Measurements from ENCODE around the gene IER2.

IER2 gene

DNA sequence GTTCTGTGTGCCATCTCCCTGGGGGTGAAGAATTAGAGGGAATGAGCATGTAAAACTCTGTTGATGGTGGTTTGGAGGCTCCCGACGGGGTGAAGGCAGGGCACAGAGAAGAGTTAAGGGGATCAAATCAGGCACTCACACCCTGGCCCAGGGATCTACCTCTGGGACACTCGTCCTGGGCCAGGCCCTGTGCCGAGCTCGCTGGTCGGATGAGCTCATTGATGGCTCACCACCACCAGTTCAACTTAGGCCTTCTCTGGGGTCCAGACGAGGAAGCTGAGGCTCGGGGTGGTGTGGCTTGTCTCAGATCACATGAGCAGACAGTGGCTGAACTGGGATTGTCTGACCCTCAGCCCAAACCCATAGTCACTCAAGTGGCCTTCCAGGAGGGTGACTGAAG is 30.6 kb upstream of the IER2 start:
- DNase-seq, result no peak

DNA sequence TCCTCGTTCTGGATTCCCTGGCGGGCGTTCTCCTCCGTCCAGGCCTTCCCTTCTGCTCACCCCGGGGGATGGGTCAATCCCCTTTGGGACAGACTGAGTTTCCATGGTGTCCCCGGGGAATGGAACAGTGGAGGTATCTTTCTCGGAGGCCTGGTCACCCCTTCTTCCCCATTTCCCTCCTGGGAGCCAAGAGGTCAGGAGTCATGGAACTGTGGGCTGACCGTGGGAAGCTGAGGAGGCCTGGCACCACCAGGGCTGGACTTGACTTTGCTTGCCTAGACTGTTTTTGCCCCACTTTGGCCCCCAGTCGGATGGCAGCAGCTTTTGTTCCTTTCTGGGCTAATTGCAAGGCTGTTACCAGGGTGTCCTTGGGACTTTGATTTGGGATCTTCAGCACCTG is 30.2 kb upstream of the IER2 start:
- no peak for DNase-seq

DNA sequence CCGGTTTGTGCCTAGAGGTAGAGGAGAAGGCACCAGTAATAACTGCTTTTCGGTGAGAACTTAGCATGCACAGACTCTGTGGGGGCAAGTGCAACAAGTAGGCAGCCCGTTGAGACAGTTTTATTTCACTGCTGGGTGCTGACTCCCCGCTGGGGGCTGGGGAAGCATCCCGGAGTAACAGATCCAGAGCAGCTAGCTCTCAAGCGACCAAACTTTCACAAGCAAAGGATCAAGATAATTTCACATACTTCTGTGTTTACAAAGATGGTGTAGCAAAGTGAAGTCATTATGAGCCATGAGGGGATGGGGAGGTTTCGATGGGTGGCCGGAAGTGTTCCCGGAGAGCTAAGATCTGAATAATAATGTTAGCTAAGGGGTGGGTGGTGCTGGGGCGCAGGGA is 29.4 kb upstream of the IER2 start:
- no peak for DNase-seq

DNA sequence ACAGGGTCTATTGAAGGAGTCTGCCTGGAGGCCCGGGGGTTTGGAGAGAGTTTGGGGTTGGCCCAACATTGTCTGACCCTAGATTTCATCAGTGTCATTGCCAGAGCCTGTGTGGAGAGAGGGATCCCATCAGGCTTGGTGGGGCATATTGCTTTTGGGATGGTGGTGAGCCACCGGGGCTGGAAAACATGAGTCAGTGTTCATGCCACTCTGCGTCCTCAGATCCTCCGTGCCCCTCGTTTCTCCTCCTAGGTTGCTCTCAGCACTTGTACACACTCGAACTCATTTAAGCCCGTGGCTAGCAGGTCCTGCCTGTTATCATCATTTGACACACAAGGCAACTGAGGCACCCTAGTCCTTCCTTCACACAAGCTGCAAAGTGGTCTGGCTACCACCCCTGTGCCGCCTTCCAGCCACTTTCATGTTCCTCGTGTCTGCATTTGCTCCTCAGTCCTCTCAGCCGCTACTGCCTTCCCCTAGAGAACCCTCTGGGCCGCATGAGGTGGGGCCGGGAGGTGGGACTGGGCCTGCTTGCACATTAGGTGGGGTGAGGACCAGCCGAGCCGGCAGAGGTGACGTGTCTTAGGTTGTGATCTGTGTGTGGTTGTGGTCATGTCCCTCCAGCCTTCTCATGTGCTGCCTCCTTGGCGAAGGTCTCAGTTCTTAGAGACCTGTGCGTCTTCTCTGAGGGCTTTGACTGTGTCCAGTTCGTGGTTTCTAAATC is 28.5 kb upstream of the IER2 start:
- DNase-seq, result no peak

DNA sequence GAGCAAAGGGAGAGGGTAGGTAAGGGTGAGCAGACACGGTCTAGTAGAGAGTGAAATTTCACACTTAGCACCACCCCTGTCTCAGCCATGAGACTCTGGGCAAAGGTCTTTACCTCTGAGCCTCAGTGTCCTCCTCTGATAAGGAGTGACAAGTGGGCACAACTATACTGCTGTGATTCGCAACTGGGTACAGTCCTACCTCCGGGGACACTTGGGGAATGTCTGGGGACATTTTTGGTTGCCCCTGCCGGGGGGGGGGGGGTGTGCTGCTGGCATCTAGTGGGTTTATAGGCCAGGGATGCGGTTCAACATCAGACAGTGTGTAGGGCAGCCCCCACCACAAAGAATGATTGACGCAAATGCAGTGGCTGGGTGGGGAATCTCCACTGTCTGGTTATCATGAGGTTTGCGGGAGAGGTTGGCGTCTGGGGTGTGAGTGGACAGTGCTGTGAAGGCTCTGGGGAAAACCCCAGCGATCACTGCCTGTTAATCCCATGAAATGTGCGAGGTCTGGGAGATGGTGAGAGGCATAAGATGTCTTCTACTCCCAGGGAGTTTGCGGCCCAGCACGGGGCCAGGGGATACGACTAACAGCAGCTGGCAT is 27.8 kb upstream of the IER2 start:
- DNase-seq, result no peak

DNA sequence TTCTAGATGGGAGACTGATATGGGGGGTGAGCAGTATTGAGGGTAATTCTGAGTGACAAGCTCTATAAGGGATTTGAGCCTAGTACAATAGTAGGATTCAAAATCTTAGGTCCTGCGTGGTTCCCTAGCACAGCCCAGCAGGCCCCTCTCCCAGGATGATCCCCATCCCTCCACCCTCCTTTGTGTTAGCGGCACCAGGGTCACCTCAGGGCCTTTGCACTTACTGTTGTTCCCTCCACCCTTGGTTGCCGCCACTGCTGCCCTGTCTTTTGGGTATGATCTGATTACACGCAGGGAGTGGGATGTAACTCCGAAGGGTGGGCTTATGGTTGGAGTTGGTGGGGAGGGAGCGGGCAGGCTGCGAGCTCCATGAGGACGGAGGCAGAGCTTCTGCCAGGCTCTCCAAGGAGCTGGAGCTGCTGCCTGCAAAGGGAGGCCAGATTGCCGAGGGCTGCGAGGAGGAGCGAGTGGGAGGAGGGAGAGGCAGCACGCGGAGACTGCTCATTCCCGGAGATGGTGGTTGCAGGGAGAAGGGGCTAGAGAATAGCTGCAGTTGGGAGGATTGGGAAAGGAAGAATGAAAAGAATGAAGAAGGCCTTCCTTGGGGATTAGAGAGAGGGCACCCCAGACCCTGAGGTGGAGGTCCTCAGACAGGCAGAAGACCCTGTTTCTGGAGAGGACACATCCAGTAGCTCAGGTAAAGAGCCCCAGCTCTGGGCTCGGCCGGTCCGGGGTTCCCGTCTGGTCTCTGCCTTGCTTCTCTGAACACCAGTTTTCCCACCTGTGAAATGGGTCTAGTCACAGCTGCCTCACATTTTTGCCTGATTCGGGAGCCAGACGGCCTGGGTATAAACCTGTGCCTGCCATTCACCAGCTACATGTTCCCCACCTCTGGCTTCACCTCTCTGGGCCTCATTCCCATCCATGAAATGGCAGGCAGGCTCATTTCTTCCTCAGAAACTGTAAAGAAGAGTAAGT is 26.9 kb upstream of the IER2 start:
- DNase-seq, result no peak

DNA sequence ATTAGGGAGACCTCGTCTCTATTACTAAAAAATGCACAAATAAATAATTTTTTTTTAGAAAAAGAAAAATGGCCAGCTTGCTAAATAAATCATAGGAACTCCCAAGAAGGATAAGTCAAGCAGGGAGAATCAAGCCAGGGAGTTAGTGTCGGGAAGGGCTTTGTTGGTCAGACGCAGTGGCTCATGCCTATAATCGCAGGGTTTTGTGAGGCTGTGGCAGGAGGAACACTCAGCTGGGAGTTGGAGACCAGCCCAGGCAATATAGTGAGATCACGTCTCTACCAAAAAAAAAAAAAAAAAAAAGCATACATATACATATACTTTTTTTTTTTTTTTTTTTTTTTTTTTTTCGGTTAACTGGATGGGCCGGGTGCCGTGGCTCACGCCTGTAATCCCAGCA is 23.2 kb upstream of the IER2 start:
- DNase-seq, result no peak

DNA sequence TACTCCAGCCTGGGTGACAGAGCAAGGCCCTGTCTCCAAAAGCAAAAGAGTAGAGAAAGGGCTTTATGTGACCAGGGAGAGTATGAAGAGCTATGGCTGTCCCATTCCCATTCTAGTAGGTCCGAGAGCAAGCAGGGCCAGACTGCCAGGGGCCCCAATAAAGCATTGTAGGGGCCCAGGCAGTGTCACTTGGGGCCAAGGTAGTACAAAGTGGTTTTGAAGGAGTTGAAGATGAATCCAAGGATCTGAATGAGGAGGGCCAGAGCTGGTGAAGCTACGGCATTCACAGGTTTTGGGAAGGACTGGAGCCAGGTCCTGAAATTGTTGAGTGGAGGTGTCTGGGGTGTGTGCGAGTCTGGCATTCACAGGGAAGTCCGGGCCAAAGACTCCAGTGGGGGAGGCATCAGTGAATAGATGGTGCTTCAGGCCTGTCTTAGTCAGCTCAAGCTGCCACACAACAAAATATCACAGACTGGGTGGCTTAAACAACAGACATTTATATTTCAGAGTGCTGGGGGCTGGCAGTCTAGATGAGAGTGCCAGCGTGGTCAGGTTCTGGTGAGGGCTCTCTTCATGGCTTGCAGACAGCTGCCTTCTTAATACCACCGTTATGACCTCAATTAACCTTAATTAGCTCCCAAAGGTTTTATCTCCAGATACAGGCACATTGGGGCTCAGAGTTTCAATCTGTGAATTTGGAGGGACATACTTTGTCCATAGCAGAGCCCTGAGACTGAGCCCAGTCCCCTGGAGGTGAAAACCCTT is 22.2 kb upstream of the IER2 start:
- no peak for DNase-seq

DNA sequence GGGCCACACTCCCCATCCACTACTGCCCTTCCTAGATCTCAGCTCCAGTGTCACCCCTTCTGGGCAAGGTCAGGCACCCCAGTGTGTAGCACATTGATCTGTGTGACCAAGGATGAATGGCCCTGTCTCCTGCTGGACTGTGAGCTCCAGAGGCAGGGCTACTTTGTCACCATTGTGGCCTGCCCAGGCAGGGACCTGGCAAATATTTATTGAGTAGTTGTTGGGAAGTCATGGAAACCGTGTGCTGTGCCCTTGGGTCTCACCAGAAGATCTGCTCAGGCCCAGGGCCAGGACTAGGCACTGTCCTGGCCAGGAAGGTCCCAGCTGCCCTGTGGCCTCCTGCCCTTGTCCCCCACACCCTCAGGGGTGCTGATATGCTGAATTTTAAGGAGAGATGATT is 21.6 kb upstream of the IER2 start:
- DNase-seq, result no peak

DNA sequence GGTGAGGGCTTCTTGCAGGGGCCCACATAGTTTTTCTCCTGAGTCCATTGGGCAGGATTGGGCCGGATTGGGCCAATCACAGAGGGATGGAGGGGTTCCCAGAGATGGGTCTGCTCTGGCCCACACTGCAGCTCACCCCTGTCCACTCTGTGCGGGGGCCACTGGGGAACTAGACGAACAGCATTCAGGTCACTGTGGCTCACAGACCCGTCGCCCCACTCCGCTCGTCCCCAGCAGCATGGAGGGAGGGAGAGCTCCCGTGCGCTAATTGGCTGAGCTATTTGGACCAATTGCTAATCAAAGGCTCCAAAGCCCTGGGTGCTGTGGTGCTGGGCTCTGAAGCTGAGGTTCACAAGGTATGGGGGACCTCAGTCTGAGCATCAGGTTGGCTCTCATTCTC is 20.8 kb upstream of the IER2 start:
- no peak for DNase-seq

DNA sequence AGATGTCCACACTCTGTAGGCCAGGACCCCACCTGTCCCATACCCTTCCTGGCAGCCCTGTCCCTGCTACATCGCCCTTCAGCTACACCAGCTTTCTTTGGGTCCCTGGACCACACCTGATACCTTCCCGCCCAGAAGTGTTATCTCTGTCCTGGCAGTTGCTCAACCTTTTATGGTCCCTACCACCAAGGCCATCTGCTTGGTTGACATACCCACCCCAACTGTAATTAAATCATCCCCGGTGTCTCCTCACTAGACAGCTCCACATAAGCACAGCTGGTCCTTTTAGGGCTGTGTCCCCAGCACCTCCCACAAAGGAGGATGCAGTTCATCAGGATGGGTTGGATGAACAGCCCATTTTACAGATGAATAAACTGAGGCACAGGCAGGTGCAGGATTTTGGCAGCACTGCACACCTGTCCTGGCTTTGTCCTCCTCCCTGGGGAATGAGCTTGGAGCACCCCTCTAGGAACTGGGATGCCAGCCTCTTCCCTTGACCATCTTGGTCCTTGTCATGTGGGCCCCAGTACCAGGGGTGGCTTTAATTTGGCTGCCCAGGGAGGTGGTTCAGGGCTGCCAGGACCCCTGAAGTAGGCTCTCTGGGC is 19.2 kb upstream of the IER2 start:
- DNase-seq, result no peak

DNA sequence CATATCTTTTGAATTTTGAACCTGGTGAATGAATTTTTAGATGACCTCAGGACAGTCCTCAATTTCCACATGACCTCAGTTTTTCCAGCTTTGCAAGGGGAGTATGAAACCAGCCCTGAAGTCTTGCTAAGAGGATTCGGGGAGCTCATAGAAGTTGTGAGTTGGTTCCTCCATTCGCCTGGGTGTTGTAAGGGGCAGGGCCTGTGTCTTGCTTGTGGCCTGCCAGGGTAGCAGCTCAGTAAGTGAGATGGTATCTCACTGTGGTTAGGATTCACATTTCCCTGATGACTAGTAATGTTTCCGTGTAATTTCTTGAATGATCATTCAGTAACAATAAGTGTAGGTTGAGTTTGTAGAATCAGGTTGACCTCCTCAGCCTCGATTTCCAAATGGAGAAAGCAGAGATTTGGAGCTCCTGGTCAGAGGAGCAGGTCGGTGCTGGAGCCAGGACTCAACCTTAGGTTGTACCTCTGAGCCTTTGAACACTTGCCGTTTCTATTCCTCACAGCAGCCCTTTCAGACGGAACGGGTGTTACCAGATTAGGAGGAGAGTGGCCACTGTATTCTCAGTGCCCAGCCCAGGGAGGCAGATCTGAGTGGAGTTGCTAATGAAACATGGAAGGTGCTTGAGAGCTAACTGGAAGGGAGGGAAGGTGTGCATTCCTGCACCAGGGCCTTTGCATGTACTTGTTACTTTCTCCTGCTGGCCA is 17.6 kb upstream of the IER2 start:
- DNase-seq, result no peak

DNA sequence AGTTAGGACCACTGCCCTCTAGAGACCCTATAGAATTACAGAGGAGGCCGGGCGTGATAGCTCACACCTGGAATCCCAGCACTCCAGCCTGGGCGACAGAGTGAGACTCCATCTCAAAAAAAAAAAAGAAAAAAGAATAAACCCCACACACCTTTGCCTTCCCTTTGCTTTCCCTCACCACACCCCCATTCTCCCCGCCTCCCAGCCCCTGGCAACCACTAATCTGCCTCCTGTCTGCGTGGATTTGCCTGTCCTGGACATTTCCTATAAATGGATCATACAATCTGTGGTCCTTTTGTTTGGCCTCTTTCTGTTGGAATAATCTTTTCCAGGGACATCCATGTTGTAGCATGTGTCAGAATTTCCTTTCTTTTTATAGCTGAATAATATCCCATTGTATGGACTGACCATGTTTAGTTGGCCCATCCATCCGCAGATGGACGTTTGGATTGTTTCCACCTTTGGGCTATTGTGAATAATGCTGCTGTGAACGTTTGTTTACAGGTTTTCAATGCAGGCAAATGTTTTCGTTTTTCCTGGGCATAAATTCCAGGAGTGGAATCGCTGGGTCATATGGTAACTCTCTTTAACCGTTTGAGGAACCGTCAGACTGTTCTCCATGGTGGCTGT is 16.9 kb upstream of the IER2 start:
- no peak for DNase-seq

DNA sequence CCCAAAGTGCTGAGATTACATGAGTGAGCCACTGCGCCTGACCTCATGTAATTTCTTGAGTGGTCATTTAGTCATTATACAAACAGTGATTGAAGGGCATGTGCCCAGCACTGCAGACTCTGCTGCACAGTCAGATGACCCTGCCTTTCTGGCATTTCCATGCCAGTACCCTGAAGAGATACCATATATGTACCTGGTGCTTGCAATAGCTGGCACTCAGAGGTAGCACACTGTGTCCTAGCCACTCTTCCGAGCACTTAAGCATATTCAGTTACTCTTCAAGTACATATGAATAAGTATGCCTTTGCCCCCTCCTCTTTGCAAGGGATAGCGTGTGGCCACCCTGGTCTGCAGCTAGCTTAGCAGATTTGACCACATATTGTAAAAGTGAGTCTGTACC is 15.6 kb upstream of the IER2 start:
- no peak for DNase-seq

DNA sequence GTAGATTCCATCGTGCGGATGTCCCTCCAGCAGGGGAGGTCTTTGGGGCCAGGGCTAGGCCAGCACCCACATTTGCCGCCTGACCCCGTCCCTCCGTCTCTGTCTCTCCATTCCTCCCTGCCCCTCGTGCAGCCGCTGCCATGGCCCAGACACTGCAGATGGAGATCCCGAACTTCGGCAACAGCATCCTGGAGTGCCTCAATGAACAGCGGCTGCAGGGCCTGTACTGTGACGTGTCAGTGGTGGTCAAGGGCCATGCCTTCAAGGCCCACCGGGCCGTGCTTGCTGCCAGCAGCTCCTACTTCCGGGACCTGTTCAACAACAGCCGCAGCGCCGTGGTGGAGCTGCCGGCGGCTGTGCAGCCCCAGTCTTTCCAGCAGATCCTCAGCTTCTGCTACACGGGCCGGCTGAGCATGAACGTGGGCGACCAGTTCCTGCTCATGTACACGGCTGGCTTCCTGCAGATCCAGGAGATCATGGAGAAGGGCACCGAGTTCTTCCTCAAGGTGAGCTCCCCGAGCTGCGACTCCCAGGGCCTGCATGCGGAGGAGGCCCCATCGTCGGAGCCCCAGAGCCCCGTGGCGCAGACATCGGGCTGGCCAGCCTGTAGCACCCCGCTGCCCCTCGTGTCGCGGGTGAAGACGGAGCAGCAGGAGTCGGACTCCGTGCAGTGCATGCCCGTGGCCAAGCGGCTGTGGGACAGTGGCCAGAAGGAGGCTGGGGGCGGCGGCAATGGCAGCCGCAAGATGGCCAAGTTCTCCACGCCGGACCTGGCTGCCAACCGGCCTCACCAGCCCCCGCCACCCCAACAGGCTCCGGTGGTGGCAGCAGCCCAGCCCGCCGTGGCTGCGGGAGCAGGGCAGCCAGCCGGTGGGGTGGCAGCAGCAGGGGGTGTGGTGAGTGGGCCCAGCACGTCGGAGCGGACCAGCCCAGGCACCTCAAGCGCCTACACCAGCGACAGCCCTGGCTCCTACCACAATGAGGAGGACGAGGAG is 14.8 kb upstream of the IER2 start:
- DNase-seq, result no peak

DNA sequence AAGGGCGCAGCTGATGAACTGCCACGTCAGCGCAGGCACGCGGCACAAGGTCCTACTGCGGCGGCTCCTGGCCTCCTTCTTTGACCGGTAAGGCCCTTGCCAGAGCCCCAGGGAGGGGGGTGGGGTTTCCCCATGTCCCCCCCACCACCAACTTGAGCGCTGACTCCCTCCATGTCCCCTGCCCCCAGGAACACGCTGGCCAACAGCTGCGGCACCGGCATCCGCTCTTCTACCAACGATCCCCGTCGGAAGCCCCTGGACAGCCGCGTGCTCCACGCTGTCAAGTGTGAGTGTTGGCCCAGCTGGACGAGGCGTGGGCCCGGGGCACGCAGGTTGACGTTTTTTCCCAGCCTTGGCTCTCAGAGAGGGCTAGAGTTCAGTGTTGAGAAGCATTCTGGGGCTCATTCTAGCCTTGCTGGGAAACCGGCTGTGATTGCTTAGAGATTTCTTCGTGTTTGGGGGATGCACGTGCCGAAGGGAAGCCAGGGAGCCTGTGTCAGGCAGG is 12.9 kb upstream of the IER2 start:
- no peak for DNase-seq

DNA sequence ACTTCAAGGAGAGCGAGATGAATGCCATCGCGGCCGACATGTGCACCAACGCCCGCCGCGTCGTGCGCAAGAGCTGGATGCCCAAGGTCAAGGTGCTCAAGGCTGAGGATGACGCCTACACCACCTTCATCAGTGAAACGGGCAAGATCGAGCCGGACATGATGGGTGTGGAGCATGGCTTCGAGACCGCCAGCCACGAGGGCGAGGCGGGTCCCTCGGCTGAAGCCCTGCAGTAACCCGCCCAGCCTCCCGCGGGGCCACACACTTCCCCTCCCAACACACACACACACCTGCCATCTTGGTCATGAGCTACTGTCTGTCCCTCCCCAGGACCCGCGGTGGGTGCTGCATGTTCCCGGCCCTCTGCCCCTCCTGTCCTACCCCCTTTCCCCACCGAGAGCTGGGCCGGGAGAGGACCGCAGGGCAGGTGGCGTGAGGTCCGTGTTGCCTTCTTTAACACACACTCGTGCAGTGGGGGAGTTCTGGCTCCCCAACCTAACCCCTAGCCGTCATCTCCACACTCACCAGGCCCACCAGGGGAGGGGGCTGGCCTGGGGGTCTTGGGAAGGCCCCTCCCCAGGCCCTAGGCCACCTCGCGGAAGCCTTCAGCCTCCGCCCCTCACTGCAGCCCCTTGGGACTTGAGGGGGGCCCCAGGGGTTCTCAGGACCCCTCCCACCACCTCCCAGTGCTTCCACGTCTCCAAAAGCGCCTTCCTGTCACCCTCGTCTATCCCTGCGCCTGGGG is 11.9 kb upstream of the IER2 start:
- DNase-seq, result no peak

DNA sequence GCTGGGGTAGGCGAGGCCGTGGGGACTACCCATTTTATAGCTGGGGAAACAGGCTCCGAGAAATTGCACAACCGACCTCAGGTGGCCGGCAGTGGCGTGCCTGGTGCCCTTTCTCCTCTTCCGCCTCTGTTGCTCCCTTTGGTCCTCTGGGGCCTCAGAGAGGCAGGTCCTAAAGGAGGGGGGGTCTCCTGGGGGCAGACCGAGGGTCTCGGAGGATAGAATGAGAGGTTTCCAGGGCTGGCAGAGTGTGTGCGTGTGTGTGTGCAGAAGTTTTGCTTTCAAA is 11.4 kb upstream of the IER2 start:
- DNase-seq, result no peak

DNA sequence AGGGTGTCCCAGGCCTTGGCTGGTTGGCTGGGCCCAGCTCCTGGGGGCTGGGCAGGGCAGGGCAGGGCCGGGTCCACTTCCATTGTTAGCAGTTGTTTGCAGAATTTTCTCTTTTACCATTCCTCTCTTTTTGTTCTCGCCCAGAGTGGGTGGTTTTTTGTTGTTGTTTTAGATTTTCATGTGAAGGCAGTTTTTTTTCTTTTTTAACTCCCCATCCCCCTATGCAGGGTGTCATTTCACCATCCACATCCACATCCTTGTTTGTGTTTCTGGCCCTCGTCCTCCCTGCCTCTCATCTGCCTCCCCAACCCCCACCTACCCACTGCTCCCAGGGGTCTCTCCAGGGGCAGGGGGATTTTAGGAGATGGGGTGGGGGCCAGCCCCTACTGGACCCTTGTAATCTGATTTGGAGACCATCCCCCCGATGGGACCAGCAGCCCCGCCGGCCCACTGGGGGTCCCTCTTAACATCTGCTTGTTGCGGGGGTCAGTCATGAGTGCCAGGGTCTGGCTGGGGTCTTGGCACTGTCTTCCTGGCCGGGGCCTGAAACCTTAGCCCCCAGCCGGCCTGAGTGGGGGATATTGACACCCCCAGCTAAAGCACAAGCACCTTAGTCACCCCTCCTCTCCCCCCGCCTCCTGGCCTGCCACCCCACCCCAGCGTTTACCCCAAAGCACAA is 10.4 kb upstream of the IER2 start:
- DNase-seq, result no peak

Data from activated gamma-delta T cell (primary cell).